T1000 (cell line): ENCODE data around the gene MOB3B.
"Not testable (repeated sequence)": the region's sequence is repeated elsewhere in the genome, so short reads cannot be mapped to it uniquely, and the experiment has no call there.

Source experiments
- DNase-seq: peaks from one replicate; lab custom pipeline; 2025; ENCODE audit warnings: mixed read lengths; lab: John Stamatoyannopoulos, UW

MOB3B gene

DNA sequence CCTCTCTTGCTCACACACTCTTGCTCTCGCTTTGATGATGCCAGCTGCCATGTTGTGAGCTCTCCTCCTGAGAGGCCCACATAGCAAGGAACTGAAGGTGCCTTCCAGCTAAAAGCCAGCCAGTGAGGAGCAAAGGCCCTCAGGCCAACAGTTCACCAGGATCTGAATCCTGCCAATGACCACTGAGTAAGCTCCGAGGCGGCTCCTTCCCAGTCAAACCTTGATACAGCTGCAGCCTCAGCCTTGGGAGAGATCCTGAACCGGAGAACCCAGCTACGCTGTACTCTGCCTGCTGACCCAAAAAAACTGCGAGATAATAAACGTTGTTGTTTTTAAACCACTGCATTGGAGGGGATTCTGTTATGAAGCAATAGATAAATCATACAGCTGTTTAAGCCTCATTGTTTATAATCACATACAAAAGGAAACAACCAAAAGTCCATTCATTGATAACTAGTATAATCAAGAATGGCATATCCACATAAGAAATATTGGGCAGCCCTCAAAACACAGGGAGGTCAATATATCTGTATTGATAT, 54.5 kb downstream of the MOB3B start:
- DNase-seq, result no peak

DNA sequence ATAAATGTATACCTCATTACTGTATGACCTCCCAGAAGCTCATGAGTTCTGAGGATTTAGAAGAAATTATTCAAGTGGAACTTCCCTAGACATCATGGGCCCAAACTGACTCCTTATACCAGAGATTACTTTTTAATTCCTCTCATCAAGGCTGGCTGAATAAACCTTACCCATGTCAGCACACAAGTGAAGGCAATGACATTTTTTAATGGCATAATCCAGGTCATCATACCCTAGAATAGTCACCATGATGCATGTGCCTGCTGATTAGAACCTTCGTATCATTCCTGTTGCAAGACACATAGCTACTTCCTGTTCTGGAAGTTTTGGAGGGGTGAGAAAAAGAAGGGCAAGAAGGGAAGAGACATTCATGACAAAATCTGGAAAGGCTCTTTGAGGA, 55.3 kb downstream of the MOB3B start:
- no peak for DNase-seq

DNA sequence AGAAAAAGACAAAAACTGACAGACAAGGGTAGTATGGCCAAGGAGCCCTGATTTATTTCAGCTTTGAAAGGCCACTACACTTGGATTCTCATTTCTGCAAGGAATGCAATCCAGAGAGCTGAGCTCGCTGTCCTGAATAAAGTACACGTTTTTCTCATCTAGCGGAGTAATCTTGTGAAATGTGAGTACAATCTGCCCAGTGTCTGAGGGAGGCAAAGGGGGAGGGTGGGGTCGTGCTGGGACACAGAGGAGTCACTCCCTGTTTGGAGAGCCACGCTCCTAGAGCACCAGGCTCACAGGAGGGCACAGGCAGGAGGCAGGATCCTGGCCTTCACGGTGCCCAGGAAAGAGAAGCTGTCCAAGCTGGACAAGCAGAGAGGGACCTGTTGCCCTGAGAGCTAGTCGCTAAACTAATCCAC, 56.5 kb downstream of the MOB3B start:
- DNase-seq, result no peak

DNA sequence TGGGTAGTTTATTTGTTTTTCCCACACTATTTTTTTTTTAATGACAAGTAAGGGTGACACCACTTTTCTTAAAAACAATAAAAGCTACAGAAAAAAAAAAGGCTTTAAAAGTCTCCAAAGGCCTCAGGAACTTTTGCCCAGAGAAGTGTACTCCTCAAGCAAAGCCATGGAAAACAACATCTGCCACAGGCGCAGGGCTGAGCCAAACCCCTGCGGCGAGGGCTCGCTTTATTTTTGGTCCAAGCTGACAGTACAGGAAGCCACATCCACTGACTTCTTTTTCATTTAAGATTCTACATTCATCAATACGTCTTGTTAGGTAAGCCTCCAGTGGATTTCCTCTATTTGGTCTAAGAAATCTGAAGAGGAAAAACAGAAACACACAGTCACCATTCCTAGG, 57.4 kb downstream of the MOB3B start:
- no peak for DNase-seq

DNA sequence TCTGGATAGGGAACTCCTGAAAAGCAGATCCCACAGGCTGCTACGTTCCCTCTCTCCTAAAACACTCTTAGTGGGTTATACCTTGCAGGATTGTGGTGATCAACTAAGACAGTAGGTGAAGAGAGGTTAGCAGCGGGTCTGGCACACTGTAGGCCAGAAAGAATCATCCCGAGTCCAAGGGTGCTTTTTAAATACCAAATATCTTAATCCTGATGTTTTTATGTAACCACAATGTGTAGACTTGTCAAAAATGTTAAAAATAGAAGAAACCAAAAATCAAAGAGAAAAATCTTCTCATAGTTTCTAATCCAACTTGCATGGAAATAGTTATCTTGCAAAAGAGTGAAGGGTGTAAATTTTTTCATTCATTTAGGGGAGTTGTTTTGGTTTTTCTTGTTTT, 57.8 kb downstream of the MOB3B start:
- no peak for DNase-seq

DNA sequence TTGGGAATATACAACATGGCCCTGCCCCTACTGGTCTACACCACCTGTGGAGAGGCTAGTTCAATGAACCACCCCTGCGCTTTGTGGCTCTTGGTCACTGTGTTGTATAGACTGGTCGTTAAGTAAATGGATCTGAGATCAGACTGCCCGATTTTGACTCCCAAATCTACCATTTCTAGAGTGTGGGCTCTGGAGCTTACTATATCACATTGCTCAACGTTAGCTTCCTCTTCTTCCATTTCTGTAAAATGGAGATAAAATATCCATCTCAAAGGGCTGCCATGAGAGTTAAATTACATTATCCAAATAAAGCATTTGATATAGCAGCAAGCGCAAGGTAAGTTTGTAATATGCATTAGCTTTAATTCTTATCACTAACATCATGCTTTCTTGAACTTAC, 58.2 kb downstream of the MOB3B start:
- DNase-seq, result no peak

DNA sequence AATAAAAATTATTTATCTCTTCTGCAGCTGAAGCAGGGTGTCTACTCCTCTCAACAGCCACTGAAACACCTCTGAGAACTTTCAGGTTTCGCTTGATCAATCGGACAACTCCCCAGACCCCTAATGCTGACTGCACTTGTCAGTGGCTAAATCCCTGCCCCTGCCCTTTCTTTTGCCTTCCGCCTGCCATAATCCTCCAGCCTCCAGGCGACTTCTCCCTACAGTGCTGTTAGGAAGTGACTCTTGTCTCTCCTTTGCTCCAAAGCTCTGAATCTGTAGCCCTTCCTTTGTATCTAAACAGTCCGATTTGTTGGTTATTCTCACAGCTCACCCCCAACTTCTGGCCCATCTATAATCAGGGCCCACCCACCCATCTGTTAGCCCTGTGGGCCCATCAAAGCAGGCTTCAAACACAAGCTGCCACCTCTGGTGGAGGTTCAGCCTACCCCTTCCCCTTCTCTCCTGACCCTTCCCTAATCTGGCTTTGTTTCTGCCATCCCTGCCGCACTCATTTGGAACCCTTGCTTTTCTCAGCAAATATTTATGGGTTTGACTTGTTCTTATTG, 59.2 kb downstream of the MOB3B start:
- no peak for DNase-seq

DNA sequence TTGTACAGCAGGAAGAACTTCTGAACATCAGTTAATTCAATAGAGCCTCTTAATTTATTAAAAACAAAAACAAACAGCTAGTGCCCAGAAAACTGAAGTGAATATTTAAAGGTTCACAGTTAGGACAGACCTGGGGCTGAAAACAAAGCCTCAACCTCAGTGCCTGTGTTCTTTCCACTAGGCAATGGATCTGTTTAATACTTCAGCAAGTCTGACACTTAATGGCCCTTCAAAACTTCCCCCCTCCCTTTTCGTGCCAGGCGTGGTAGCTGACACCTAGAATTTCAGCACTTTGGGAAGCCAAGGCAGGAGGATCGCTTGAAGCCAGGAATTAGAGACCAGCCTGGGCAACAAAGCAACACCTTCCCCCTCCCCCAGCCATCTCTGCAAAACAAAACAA, 60.1 kb downstream of the MOB3B start:
- DNase-seq, result no peak

DNA sequence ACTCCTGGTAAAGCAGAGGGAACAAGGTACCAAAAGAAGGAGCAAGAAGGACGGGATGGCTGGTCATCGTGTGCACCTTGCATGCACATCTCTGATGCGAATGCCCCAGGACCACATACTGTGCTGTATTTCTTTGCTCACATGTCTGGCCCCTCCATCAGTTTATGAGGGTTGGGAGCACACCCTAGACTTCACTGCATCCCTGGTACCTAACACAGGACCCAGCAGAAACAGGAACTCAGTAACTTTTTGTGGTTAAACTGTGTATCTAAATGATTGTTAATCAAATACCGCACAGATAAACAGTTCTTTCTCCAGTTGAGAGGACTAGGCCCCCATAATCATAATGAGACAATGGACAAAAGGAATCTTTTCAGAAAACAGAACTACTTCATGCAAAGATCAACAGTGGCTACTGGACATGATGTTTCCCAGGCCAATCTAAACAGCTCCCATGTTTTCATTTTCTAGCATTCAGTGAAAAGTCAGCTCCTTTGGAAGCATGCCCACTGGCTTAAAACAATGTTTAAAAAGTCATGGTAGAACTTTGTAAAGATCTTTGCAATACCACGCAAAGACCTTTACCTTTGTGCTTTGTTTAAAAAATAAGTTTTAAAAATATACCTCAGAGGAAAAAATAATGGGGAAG, 61.0 kb downstream of the MOB3B start:
- no peak for DNase-seq

DNA sequence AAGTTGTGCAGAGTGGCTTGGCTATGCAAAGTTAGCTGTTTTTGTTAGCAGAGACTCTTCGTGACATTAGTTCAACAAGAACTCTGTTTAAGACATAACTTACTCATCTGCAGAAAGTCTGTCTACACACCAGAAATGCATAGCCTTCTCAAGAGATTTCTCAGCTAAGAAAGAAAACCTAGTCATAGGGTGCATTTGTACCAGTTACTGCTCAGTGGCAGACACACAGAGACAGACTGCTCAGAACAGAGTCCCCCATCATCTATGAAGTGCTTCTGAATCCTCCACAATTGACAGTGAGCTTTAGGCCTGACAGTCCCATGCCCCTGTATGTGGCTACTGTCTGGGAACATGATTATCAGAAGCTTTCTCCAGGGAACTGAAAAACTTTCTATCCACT, 61.6 kb downstream of the MOB3B start:
- no peak for DNase-seq

DNA sequence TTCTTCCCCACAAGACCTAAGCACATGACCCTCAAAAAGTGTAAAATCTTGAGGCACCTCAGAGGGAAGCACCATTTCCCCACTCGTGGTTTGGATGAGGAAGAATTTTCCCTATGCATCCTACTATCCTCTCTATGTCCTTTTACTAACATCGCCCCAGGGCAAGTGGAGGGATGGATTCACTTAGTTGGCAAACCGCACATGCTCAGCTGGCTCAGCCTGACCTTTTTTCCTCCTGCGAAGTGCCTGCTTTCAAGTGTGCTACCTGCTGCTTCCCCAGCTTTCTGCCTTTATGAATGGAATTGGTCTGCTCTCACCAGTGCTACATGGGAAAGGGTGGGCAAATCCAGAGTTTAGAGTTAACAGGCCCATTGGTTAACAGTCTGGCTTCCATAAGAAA, 62.1 kb downstream of the MOB3B start:
- DNase-seq, result no peak

DNA sequence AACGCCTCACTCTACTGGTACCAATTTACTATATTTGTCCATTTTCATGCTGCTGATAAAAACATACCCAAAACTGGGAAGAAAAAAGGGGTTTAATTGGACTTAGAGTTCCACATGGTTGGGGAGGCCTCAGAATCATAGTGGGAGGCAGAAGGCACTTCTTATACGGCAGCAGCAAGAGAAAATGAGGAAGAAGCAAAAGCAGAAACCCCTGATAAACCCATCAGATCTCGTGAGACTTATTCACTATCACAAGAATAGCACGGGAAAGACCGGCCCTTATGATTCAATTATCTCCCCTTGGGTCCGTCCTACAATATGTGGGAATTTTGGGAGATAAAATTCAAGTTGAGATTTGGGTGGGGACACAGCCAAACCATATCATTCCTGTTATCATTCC, 63.1 kb downstream of the MOB3B start:
- not testable (repeated sequence) for DNase-seq

DNA sequence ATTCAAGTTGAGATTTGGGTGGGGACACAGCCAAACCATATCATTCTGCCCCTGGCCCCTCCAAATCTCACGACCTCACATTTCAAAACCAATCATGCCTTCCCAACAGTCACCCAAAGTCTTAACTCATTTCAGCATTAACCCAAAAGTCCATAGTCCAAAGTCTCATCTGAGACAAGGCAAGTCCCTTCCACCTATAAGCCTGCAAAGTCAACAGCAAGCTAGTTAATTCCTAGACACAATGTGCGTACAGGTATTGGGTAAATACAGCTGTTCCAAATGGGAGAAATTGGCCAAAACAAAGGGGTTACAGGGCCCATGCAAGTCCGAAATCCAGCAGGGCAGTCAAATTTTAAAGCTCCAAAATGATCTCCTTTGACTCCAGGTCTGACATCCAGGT, 64.7 kb downstream of the MOB3B start:
- DNase-seq, result not testable (repeated sequence)

DNA sequence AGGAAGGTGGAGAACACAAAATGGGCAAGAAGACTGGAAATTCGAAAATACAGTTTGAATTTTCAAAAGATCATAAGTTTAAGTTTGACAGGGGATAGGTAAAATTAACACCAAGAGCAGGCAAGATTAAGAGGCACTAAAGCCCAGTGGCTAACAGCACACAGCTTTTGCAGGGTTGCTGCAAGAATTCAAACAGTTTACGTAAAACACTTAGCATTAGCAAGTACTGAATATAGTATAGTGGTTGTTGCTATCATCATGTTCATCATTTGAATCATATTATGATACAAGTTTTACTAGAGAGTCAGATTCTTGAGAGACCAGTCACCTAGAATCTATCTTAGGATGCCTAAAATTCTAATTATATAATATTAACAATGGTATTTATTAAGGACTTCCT, 66.8 kb downstream of the MOB3B start:
- no peak for DNase-seq

DNA sequence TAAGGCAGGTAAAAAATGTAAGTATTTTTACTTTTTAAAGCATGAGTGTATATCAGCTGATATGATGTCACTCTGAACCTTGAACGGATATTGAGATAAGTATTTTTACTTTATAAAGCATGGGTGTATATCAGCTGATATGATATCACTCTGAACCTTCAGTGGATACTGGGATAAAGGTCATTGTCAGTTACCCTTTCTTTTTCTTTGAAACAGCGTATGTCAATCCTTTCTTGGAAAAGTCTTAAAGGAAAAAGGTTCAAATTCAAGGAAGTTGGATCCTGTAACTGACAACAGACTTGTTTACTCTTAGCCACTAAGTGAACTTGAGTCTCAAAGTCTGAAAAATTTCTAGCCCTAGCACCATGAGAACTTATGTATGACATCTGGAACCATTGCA, 67.2 kb downstream of the MOB3B start:
- DNase-seq, result no peak

DNA sequence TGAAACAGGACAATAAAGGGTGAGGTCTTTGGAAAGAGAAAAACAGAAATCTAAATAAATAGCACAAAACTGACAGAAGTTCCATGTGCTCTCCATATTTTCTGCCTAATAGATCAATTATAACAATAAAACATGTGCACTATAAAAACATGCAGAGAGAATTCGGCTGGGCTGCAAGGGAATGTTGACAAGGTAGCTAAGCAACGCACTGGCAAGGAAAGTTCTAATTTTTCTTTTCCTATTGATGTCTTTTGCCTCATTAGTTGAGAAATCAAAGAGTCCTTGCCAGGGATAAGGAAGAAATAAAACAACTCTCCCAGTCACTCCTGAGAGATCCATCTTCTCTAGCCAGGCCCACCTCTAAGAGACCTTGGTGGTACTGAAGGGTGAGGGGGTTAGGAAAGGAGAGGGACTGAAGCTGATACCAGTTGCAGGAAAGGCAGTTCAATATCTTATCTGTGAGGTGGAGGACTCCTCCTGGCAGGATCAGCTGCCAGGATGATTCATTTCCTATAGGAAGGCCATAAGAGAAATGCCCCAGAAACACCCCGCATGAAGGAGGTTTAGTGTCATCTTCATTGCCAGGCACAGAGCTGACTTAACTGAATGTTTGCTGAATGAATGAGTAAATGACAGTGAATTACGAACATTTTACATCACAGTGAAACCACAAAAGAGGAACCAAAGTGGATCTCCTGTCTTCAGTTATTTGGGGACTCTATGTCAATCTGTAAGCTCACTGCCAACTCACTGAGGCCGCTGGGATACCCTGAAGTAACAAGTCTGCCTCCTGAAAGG, 69.2 kb downstream of the MOB3B start:
- DNase-seq, result no peak

DNA sequence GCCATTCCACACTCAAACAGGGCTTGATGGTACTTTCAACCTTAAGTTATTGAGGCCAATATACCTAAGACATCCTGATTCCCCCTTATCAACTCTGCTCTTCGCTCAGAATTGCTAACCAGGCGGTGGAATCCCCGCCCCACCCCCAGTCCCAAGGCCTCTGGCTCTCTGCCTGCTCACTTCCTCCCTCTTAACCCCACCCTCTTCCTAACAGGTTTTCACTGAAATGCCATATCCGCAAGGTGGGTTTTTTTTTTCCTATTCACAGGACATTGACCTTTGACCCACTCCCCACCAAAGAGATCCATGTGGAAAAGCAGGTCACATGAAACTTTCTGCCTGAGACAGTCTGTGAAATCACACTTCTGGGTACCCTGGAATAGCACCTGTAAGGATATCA, 72.2 kb downstream of the MOB3B start:
- no peak for DNase-seq

DNA sequence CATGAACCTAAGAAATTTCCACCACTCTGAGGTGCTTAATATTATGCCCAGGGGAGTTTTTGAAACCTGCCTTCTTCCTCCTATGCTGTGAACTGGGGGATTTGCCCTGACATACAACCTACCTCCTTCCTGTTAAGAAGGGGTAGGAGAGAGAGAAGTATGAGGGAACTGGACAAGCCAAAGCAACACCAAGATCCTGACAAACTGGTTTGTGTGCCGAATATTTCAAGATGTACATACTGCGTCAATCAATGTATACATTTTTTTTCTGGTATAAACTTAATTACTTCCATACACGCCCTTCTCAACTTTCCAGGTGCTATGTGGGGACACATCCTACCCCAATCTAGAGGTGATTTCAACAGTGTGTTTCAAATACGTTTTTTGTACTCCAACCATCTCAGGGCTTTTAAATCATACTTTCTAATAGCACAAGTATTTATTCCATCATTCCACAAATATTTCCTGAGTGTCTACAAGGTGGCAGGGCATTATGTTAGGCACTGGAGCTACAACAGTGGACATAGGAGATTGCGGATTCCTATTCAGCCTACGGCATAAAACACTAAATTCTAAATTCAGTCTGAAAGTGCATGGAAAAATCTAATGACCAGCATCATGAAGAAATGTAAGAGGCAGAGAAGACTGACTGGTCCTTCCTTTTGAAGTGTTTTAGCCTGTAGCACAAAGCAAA, 75.6 kb downstream of the MOB3B start:
- no peak for DNase-seq

DNA sequence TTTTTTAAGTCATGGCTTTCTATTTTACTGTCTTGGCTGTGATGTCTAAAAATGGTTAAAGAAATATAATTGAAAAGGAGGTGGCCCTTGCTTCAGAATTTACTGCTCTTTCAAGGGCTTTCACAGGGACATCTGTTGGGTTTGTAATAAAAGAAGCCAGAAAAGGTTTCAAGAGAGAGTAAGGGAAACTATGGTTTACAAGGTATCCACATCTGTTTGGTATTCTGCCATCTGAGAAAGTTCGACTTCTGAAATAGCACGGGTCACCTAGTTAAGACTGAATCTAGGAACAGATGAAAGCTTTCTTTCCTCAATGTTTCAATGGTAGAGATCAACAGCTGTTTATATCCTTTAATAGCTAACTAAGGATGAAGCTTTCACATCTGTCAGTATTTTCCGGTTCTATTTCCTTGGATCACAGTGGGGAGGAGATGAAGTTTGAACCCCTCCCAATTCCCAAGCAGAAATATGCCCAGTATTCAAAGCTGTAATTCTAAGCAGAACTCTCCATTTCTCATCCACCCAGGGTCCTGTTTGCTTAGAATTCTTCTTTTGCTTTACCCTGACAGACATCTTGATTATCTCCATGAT, 78.3 kb downstream of the MOB3B start:
- no peak for DNase-seq

DNA sequence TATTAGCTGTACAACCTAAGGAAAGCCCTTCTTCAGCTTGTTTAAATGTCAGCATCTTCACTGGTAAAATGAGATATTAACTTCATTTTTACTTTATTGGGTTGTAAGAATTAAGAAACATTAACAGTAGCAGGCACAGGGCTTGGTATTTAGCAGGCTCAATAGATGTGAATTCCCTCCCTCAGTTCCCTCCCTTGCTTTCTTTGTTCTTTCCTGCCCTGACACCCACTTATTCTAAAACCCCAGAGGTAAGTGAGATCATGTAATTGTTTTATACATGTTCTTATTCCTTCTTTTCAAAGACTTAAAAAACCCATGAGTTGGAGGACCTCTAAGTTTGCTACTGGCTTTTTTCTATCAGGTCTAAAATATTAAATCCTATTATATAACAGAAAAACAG, 78.9 kb downstream of the MOB3B start:
- no peak for DNase-seq

DNA sequence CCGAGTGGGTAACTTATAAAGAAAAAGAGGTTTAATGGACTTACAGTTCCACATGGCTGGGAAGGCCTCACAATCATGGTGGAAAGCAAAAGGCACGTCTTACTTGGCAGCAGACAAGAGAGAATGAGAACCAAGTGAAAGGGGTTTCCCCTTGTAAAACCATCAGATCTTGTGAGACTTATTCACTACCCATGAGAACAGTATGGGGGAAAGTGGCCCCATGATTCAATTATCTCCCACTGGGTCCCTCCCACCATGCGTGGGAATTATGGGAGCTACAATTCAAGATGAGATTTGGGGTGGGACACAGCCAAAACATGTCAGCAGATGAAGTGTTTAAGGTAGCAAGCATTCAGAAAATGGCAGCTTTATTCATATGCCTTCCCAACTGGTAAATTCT, 81.3 kb downstream of the MOB3B start:
- DNase-seq, result not testable (repeated sequence)

DNA sequence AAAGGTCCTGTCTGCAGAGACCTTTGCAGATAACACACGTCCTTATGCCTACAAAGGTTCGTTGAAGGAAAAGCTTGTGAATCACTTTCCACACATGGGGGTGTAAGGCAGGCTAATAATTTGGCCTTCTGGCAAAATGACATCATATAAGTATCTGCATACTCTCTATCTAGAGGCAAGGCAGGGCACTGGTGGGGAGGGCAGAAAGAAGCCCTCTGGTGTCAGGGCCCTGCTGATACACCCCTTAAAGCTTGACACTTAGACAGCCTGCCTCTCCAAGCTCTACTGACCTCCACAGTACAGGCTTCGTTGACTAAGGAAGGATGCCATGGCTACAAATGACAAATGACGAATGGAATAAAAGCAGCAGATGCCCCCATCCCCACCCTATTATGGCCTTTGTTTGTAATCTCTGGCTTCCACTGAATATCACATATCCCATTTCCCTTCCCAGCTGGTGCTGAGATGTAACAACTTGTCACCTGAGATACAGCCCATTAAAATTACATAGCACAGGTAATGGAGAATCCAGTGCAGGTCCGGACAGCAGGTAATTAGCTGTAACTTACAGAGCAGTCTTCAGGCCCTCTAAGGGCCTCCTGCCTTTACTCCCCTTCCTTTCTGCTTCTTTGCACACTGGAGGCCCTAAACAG, 82.5 kb downstream of the MOB3B start:
- no peak for DNase-seq
